Common myeloid progenitor, CD34-positive (primary cell): ENCODE data around the gene ABCA13.
A peak's percentile ranks its signal among the peaks of the same experiment; 100 is the strongest.

Experiments
- CTCF ChIA-PET: fragments of 350-600 bp; sonication (Branson Sonifier 250); formaldehyde crosslinking; loops from one replicate; lab custom pipeline; 2021; ENCODE audit warnings: antibody characterized with exemption; lab: Charles Lee
- POLR2A ChIA-PET: fragments of 350-600 bp; sonication (Branson Sonifier 250); formaldehyde crosslinking; loops from one replicate; lab custom pipeline; 2021; ENCODE audit warnings: antibody characterized with exemption; lab: Charles Lee
- DNase-seq, 3 donors: peaks; one replicate each; pipeline versions ENCODE4 v3.0.0 to v3.0.0-alpha.2; 2013
- H3K27ac ChIP-seq, 2 experiments: 1 replicate in 1 of 2; 2 replicates in 1 of 2; pipeline ENCODE4 v1.7.0; 2013; ENCODE audit warnings: inconsistent platforms in 2 of 2, low read length in 2 of 2, mild to moderate bottlenecking in 2 of 2, low read depth in 1 of 2, moderate library complexity in 1 of 2; ENCODE audit not compliant: severe bottlenecking in 2 of 2, insufficient read depth in 1 of 2, poor library complexity in 1 of 2
- H3K27me3 ChIP-seq, 5 experiments: replicated peaks in 2 of 5; 1 replicate in 3 of 5; 2 replicates in 2 of 5; pipeline versions ENCODE4 v1.6.1 to v1.7.0; 2013; ENCODE audit warnings: low read length in 4 of 5, mild to moderate bottlenecking in 2 of 5, moderate library complexity in 2 of 5, inconsistent platforms in 1 of 5; ENCODE audit not compliant: insufficient read depth in 5 of 5, control insufficient read depth in 4 of 5
- H3K36me3 ChIP-seq, 4 experiments: 1 replicate in 2 of 4; 2 replicates in 2 of 4; pipeline versions ENCODE4 v1.6.1 to v1.7.0; 2013; ENCODE audit warnings: low read length in 3 of 4, control low read depth in 1 of 4, mild to moderate bottlenecking in 1 of 4; ENCODE audit not compliant: control insufficient read depth in 4 of 4, insufficient read depth in 4 of 4
- H3K4me1 ChIP-seq, 4 experiments: 1 replicate in 3 of 4; 2 replicates in 1 of 4; pipeline versions ENCODE4 v1.6.1 to v1.7.1; 2013; ENCODE audit warnings: low read length in 3 of 4, mild to moderate bottlenecking in 3 of 4, control low read depth in 1 of 4, inconsistent platforms in 1 of 4, moderate library complexity in 1 of 4; ENCODE audit not compliant: control insufficient read depth in 4 of 4, insufficient read depth in 4 of 4; ENCODE audit errors: control extremely low read depth in 1 of 4
- H3K4me3 ChIP-seq, 7 experiments: 1 replicate in 4 of 7; 2 replicates in 3 of 7; pipeline versions ENCODE4 v1.5.1 to v1.7.0; 2013; ENCODE audit warnings: mild to moderate bottlenecking in 7 of 7, low read length in 6 of 7, moderate library complexity in 6 of 7, inconsistent platforms in 2 of 7, low read depth in 2 of 7, control low read depth in 1 of 7; ENCODE audit not compliant: insufficient read depth in 4 of 7, control insufficient read depth in 1 of 7; ENCODE audit errors: extremely low read depth in 1 of 7
- H3K9me3 ChIP-seq, 5 experiments: 1 replicate in 4 of 5; 2 replicates in 1 of 5; pipeline versions ENCODE4 v1.6.1 to v1.7.1; 2013; ENCODE audit warnings: low read length in 4 of 5, mild to moderate bottlenecking in 2 of 5, inconsistent platforms in 1 of 5, low read depth in 1 of 5, moderate library complexity in 1 of 5; ENCODE audit not compliant: control insufficient read depth in 4 of 5, insufficient read depth in 2 of 5; ENCODE audit errors: control extremely low read depth in 1 of 5
- WGBS: methylation state at CpG from one replicate; pipeline ENCODE4 v1.1.5; 2013; ENCODE audit not compliant: insufficient coverage; 5-methylcytosine and 5-hydroxymethylcytosine counted together

The ABCA13 gene

GRCh38 chr7:48242846-48243245 is 71.6 kb downstream of the ABCA13 start:
- no peaks in the 10 kb centered on the region for H3K9me3 ChIP-seq
- no peak overlapping the region for H3K4me3 ChIP-seq
- peaks cover 25 to 49% (median 32%) of the 10 kb centered on the region in 4 experiments for H3K4me1 ChIP-seq
- POLR2A ChIA-PET: no interaction called here
- WGBS: 96% methylated on average over 7 of the region's 8 CpGs
- H3K36me3 ChIP-seq: no peaks in the 10 kb centered on the region
- CTCF ChIA-PET: interaction anchor here (0.9 kb wide), 1 partner anchor 47 kb away, joined by 3 read pairs; no protein-coding TSS in a partner anchor
- no peaks in the 10 kb centered on the region for H3K27me3 ChIP-seq
- DNase-seq: no peak
- no peak overlapping the region for H3K27ac ChIP-seq

GRCh38 chr7:48244864-48245271 is 73.6 kb downstream of the ABCA13 start:
- WGBS: 23% methylated on average over 2 of the region's 5 CpGs
- ChIA-PET POLR2A (no interaction called here), CTCF (interaction anchor here (1.1 to 1.2 kb wide), 2 partner anchors 16 to 35 kb away, joined by 3 to 4 read pairs; no protein-coding TSS in a partner anchor)
- Histone ChIP-seq H3K36me3 (no peaks in the 10 kb centered on the region), H3K9me3 (no peaks in the 10 kb centered on the region), H3K27ac (no peak overlapping the region), H3K4me1 (peaks cover 25 to 49% (median 32%) of the 10 kb centered on the region in 4 experiments), H3K27me3 (no peaks in the 10 kb centered on the region), H3K4me3 (peak overlapping the region in 2 of 7 experiments; percentile 17 to 20)
- peak; percentile 50 to 72 (median 64) for DNase-seq

- H3K27ac ChIP-seq: peak overlapping the region in 1 of 2 experiments; percentile 3
- CTCF ChIA-PET: interaction anchor here (0.7 to 1.4 kb wide), 6 partner anchors 10 to 52 kb away, joined by 3 to 4 read pairs (median 3); no protein-coding TSS in a partner anchor
- DNase-seq: peak in 2 of 3 donors; percentile 44 to 53
- H3K9me3 ChIP-seq: no peaks in the 10 kb centered on the region
- H3K4me3 ChIP-seq: no peak overlapping the region
- H3K36me3 ChIP-seq: no peaks in the 10 kb centered on the region
- H3K4me1 ChIP-seq: peaks cover 23 to 45% (median 30%) of the 10 kb centered on the region in 4 experiments
- WGBS: 29% methylated on average over 5 of the region's 9 CpGs
- no peaks in the 10 kb centered on the region for H3K27me3 ChIP-seq
- POLR2A ChIA-PET: no interaction called here
Measured at GRCh38 chr7:48245751-48246472, 74.7 kb downstream of the ABCA13 start.

GRCh38 chr7:48249166-48249565 is 77.9 kb downstream of the ABCA13 start:
- WGBS: 100% methylated on average over 1 of the region's 2 CpGs
- no peak overlapping the region for H3K4me3 ChIP-seq
- H3K4me1 ChIP-seq: peaks cover 11 to 24% (median 20%) of the 10 kb centered on the region in 4 experiments
- ChIA-PET CTCF (no interaction called here), POLR2A (no interaction called here)
- H3K36me3 ChIP-seq: no peaks in the 10 kb centered on the region
- DNase-seq: no peak
- no peak overlapping the region for H3K27ac ChIP-seq
- no peaks in the 10 kb centered on the region for H3K9me3 ChIP-seq
- no peaks in the 10 kb centered on the region for H3K27me3 ChIP-seq

- Histone ChIP-seq H3K9me3 (no peaks in the 10 kb centered on the region), H3K4me3 (no peak overlapping the region), H3K4me1 (peaks cover 5 to 11% (median 7%) of the 10 kb centered on the region in 4 experiments), H3K36me3 (no peaks in the 10 kb centered on the region), H3K27ac (no peak overlapping the region), H3K27me3 (no peaks in the 10 kb centered on the region)
- CTCF ChIA-PET: no interaction called here
- 93% methylated on average over 2 of the region's 2 CpGs for WGBS
- no peak for DNase-seq
- POLR2A ChIA-PET: no interaction called here
Measured at GRCh38 chr7:48250441-48250951, 79.2 kb downstream of the ABCA13 start.

GRCh38 chr7:48251766-48252165 is 80.5 kb downstream of the ABCA13 start:
- H3K27me3 ChIP-seq: no peaks in the 10 kb centered on the region
- POLR2A ChIA-PET: no interaction called here
- no peak overlapping the region for H3K27ac ChIP-seq
- no peaks in the 10 kb centered on the region for H3K4me1 ChIP-seq
- no CpG with 5 or more reads among the region's 4 CpGs for WGBS
- DNase-seq: no peak
- CTCF ChIA-PET: no interaction called here
- no peak overlapping the region for H3K4me3 ChIP-seq
- no peaks in the 10 kb centered on the region for H3K36me3 ChIP-seq
- H3K9me3 ChIP-seq: no peaks in the 10 kb centered on the region

GRCh38 chr7:48252995-48253394 is 81.7 kb downstream of the ABCA13 start:
- no peak overlapping the region for H3K4me3 ChIP-seq
- POLR2A ChIA-PET: no interaction called here
- no peaks in the 10 kb centered on the region for H3K4me1 ChIP-seq
- WGBS: 60% methylated on average over 2 of the region's 2 CpGs
- no peaks in the 10 kb centered on the region for H3K27me3 ChIP-seq
- H3K27ac ChIP-seq: no peak overlapping the region
- CTCF ChIA-PET: no interaction called here
- H3K36me3 ChIP-seq: no peaks in the 10 kb centered on the region
- no peaks in the 10 kb centered on the region for H3K9me3 ChIP-seq
- DNase-seq: no peak
